ENCODE results near the gene BMF. TPM values are rescaled to one million over a fixed set of nuclear protein-coding genes. Genes with fewer than 3 reads are reported as not detected.
"Not testable (repeated sequence)": the region's sequence is repeated elsewhere in the genome, so short reads cannot be mapped to it uniquely, and the experiment has no call there.

BMF gene
- total RNA-seq, 1 donor from 2014 or later: 112 TPM

DNA sequence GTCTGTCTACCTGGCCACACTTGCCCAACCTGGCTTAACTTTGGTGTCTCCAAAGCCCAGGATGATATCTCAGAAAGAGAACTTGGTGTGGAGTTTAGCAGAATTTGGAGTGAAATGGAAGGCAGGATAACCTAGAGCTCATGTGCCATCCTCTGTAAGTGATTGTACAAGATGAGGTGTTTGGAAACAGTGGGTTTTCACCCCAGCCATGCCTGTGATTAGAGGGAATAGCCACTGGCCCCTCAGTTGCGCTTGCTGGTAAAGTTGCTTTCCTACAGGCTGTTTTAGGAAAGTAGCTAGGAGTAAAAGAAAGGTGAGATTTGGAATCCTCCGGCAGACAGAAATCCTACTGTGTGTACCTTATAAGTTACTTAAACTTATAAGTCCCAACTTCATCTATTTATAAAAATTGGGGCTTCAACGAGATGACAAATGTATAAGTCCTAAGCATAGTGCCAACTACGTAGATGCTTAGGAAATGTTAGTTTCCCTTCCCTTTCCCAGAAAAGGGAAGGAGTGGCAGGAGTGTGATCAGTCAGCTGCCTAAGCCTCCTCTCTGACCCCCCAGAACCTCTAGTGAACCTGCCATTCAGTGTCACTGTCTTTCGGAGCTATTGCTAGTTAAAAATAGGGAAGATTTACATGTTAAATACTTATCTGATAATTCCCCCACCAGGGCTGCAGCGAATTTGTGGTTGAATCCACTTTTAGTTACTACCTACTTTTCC is 13.4 kb upstream of the BMF start:
- peaks cover 7% of the 10 kb centered on the region for H3K4me1 Mint-ChIP-seq (ENCODE audit: unreplicated experiment)
- DNase-seq (ENCODE audit: extremely low spot score, unreplicated experiment): no peak
- no peak overlapping the region for H3K4me3 Mint-ChIP-seq
- H3K36me3 Mint-ChIP-seq: no peaks in the 10 kb centered on the region
- no peaks in the 10 kb centered on the region for H3K9me3 Mint-ChIP-seq
- H3K27ac Mint-ChIP-seq: no peak overlapping the region
- TF ChIP-seq CTCF (conservative IDR thresholded peaks at IDR 0.05): no peak
- H3K27me3 Mint-ChIP-seq: no peaks in the 10 kb centered on the region

DNA sequence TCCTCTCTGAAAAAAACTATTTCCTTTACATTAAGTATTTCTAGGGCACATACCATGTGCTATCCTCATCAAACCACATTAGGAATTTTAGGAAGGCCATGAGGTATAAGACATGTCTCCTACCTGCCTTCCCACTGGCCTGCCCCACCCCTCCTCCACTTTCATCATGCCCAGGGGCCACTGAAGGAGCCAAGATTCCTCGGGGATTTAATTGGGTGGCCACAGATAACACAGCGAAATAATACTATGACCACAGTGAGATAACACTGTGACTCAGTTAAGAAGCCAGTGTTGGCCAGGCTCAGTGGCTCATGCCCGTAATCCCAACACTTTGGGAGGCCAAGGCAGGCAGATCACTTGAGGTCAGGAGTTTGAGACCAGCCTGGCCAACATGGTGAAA is 9.8 kb upstream of the BMF start:
- no peaks in the 10 kb centered on the region for H3K27me3 Mint-ChIP-seq
- no peak for DNase-seq (ENCODE audit: extremely low spot score, unreplicated experiment)
- no peaks in the 10 kb centered on the region for H3K36me3 Mint-ChIP-seq
- no peak overlapping the region for H3K4me3 Mint-ChIP-seq
- TF ChIP-seq CTCF (conservative IDR thresholded peaks at IDR 0.05): no peak
- H3K9me3 Mint-ChIP-seq: no peaks in the 10 kb centered on the region
- no peak overlapping the region for H3K27ac Mint-ChIP-seq
- H3K4me1 Mint-ChIP-seq (ENCODE audit: unreplicated experiment): peaks cover 15% of the 10 kb centered on the region

DNA sequence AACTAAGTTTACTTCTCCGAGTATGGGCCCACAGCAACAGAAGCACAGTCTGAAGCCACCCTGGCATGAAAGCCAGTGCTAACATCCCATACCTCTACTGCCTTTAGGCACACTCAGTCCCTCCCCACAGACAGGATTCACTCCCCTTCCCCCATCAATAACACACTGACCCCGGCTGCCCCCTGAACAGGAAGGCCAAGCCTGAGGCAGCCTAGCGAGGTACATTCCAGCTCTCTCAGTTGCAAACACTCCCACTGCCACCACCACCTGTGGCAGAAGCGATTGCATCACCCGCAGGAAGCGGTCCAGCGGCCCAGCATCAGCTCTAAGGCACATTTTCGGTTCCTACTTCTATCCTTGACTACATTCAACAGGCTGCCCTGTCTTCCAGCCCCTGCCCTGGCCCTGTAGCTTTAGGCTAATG is 7.0 kb upstream of the BMF start:
- H3K36me3 Mint-ChIP-seq: no peaks in the 10 kb centered on the region
- no peak for DNase-seq (ENCODE audit: extremely low spot score, unreplicated experiment)
- no peaks in the 10 kb centered on the region for H3K27me3 Mint-ChIP-seq
- no peak for TF ChIP-seq CTCF (conservative IDR thresholded peaks at IDR 0.05)
- no peaks in the 10 kb centered on the region for H3K9me3 Mint-ChIP-seq
- peak overlapping the region; percentile 69 for H3K4me3 Mint-ChIP-seq
- peak overlapping the region; percentile 19 for H3K27ac Mint-ChIP-seq
- peaks cover 38% of the 10 kb centered on the region for H3K4me1 Mint-ChIP-seq (ENCODE audit: unreplicated experiment)

DNA sequence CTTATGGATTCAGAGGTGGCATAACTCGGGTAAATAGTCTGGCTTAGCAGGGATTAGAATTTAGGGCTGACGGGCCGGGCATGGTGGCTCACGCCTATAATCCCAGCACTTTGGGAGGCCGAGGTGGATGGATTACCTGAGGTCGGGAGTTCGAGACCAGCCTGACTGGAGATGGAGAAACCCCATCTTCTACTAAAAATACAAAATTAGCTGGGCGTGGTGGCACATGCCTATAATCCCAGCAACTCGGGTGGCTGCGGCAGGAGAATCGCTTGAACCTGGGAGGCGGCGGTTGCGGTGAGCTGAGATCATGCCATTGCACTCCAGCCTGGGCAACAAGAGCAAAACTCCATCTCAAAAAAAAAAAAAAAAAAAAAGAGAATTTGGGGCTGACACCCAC is 6.4 kb upstream of the BMF start:
- H3K27me3 Mint-ChIP-seq; H3K4me3 Mint-ChIP-seq; H3K27ac Mint-ChIP-seq; DNase-seq (ENCODE audit: extremely low spot score, unreplicated experiment); H3K9me3 Mint-ChIP-seq; H3K36me3 Mint-ChIP-seq: not testable (repeated sequence)
- H3K4me1 Mint-ChIP-seq (ENCODE audit: unreplicated experiment): peaks cover 38% of the 10 kb centered on the region

DNA sequence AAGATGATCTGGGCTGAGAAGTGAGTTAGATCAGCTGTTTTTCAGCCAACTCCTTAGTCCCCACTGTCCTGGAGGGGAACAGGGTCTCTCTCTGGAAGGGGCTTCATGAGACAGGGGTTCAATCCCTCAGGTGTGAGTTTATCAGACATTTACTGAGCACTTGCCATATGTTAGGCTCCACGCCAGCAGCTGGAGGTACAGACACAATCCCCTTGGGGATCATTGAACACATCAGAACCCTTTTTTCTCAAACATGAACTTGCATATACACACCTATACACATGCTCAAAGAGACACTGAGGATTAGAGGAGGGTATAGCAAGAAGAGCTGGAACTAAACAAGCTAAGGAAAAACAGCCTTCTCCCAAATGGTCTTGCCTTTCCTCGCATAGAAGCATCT is 5.5 kb upstream of the BMF start:
- H3K27ac Mint-ChIP-seq: peak overlapping the region; percentile 25
- H3K27me3 Mint-ChIP-seq: no peaks in the 10 kb centered on the region
- no peaks in the 10 kb centered on the region for H3K36me3 Mint-ChIP-seq
- DNase-seq (ENCODE audit: extremely low spot score, unreplicated experiment): no peak
- H3K4me3 Mint-ChIP-seq: no peak overlapping the region
- peaks cover 43% of the 10 kb centered on the region for H3K4me1 Mint-ChIP-seq (ENCODE audit: unreplicated experiment)
- TF ChIP-seq CTCF (conservative IDR thresholded peaks at IDR 0.05): no peak
- no peaks in the 10 kb centered on the region for H3K9me3 Mint-ChIP-seq

- Mint-ChIP-seq H3K9me3 (no peaks in the 10 kb centered on the region), H3K36me3 (no peaks in the 10 kb centered on the region), H3K27ac (peak overlapping the region; percentile 68), H3K4me1 (ENCODE audit: unreplicated experiment) (peaks cover 47% of the 10 kb centered on the region), H3K4me3 (peak overlapping the region; percentile 21), H3K27me3 (no peaks in the 10 kb centered on the region)
- TF ChIP-seq CTCF (conservative IDR thresholded peaks at IDR 0.05): no peak
- DNase-seq (ENCODE audit: extremely low spot score, unreplicated experiment): no peak
Measured at GRCh38 chr15:40112789-40113188, 4.1 kb upstream of the BMF start.
